LNCAP (cell line): Measurements from ENCODE around the gene RLN3.

Experiments used
- CTCF ChIP-seq: fragments of 450-650 bp; IDR thresholded peaks from 2 replicates; pipeline ENCODE4 v1.5.1; 2017; ENCODE audit warnings: mild to moderate bottlenecking

The RLN3 gene

GRCh38 chr19:14033946-14034345, 6.0 kb downstream of the RLN3 start:
- no peak for TF ChIP-seq CTCF

- no peak for TF ChIP-seq CTCF
Observed at GRCh38 chr19:14035706-14036105, 7.8 kb downstream of the RLN3 start.

GRCh38 chr19:14039181-14039580, 11.2 kb downstream of the RLN3 start:
- TF ChIP-seq CTCF: no peak

GRCh38 chr19:14042659-14043608, 15.0 kb downstream of the RLN3 start:
- TF ChIP-seq CTCF: peak; percentile 51

- peak; percentile 89 for TF ChIP-seq CTCF
Observed at GRCh38 chr19:14048443-14049153, 20.6 kb downstream of the RLN3 start.

- TF ChIP-seq CTCF: no peak
Observed at GRCh38 chr19:14050512-14050911, 22.6 kb downstream of the RLN3 start.

- TF ChIP-seq CTCF: no peak
Observed at GRCh38 chr19:14051980-14052379, 24.0 kb downstream of the RLN3 start.
